ENCODE results near the gene SIN3A.

GRCh38 chr15:75368689-75369239 is 82.7 kb downstream of the SIN3A start:
- TF ChIP-seq CTCF (IDR thresholded peaks at IDR 0.05) (no peak), POLR2AphosphoS5 (IDR thresholded peaks at IDR 0.05; ENCODE audit: insufficient read depth in 1 of 2, low read depth in 1 of 2) (no peak)

All from vagina (tissue), 2 donors.